IPS-18c (cell line): ENCODE data around the gene LRCH1.

ENCODE experiments used
- H3K4me3 ChIP-seq: 2 replicates; pipeline ENCODE4 v1.7.0; 2013; ENCODE audit warnings: low read depth, mild to moderate bottlenecking, low read length, moderate library complexity; ENCODE audit not compliant: insufficient read depth
- H3K9me3 ChIP-seq: one replicate; pipeline ENCODE4 v1.6.1; 2013; ENCODE audit warnings: mild to moderate bottlenecking, low read length, moderate library complexity; ENCODE audit not compliant: control insufficient read depth, insufficient read depth

LRCH1 gene

DNA sequence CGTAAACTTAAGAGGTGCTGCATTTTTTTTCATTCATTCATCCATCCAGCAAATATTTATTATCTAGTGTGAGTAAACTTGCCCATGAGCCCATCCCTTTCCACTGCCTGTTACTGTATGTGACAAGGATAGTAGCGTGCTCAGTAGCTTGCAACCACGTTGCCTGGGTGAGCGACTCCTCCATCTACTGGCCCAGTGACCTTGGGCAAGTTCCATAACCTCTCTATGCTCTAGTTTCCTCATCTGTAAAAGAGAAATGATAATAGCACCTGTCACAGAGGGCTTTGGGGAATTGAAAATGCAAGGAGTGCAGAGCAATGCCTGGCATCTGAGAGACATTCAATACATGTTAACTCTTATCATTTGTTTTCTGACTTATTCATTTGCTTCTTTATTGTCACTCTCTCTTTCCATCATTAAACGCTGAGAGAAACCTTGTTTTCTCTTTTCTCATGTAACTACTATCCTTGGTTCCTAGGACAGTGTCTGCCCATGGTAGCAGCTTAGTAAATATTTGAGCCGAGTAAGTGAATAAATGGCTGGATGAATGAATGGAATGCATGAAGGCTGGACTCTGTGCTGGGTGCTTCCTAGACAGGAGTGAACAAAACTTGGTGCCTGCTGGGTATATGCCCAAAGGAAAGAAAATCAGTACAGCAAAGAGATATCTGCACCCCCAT is 19.9 kb downstream of the LRCH1 start:
- H3K4me3 ChIP-seq, result no peak overlapping the region

DNA sequence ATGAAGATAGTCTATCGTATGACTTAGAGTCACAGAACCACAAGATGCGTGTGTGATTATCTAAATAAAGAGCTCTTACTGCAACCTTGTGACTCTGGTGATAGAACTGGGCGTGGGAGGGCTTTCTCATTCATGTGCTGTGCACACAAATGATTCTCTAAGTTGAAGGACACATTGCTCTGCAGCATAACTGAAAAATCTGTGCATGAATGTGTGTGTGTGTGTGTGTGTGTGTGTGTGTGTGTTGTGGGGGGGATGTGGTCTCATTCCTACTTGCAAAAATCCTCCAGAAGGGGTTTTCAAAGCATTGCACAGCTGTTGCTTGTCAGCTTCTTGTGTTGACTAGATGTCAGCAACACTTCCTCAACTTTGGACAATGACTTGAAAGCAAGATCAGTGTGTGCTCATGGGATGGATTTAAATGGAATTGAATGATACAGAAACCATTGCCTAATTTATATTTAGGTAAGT is 22.4 kb downstream of the LRCH1 start:
- Histone ChIP-seq H3K9me3 (no peaks in the 10 kb centered on the region), H3K4me3 (no peak overlapping the region)

More for the DNA sequence above, 19.9 kb downstream of the LRCH1 start:
- H3K9me3 ChIP-seq, result no peaks in the 10 kb centered on the region

- no peak overlapping the region for H3K4me3 ChIP-seq
- no peaks in the 10 kb centered on the region for H3K9me3 ChIP-seq
These were observed 22.9 kb downstream of the LRCH1 start for GRCh38 chr13:46575818-46576221.

DNA sequence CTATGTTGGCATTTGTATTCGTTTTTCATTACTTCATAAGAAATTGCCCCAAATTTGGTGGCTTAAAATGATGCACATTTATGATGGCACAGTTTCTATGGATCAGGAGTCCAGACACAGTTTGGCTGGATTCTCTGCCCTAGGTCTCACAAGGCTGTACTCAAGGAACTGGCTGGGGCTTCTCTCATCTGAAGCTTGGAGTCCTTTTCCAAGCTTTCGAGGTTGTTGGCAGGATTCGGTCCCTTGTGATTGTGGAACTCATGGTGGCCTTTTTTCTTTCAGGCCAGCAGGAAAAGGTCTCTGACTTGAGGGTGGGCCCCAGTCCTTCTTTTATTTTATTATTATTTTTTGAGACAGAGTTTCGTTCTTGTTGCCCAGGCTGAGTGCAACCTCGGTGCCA is 23.8 kb downstream of the LRCH1 start:
- Histone ChIP-seq H3K4me3 (no peak overlapping the region), H3K9me3 (no peaks in the 10 kb centered on the region)

GRCh38 chr13:46577696-46578589 is 25.0 kb downstream of the LRCH1 start:
- H3K4me3 ChIP-seq, result no peak overlapping the region
- no peaks in the 10 kb centered on the region for H3K9me3 ChIP-seq

- Histone ChIP-seq H3K9me3 (no peaks in the 10 kb centered on the region), H3K4me3 (no peak overlapping the region)
These were observed 25.6 kb downstream of the LRCH1 start for GRCh38 chr13:46578590-46578975.

DNA sequence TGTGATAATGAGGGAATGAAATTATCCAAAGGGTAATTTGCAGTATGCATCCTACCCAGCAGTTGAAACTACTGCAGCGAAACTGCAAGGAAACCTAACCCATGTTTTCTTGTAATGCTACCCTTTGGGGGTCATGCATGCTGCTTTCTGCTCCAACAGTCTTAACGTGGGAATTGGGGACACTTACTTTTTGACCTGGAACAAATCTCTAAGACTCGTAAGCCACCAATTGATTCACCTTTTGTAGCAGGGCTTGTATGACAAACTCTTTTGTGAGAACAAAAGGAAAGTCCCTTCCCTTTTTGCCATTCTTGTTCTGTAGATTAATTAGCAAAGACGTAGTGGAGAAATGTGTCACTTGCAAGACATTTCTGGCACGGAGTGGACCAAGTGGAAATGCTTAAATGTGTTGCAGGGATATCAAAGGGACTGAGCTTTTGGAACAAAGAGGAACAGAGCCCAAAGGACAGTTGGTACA is 27.4 kb downstream of the LRCH1 start:
- Histone ChIP-seq H3K4me3 (no peak overlapping the region), H3K9me3 (no peaks in the 10 kb centered on the region)

DNA sequence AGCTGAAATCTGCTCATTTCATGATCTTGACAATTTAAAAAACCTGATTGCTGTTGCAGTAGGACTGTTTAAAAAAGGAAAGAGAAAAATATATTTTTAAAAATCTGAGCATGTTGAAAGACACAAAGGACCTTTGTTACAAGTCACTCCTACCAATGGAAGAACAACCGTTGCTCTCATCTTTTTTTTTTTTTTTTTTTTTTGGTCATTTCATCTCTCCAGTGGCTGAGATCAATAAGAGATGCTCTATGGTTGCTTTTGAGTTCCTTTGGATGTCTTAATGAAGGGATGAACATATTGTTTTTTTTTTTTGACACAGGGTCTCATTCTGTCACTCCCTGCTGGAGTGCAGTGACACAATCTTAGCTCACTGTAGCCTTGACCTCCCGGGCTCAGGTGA is 29.2 kb downstream of the LRCH1 start:
- Histone ChIP-seq H3K4me3 (no peak overlapping the region), H3K9me3 (no peaks in the 10 kb centered on the region)

DNA sequence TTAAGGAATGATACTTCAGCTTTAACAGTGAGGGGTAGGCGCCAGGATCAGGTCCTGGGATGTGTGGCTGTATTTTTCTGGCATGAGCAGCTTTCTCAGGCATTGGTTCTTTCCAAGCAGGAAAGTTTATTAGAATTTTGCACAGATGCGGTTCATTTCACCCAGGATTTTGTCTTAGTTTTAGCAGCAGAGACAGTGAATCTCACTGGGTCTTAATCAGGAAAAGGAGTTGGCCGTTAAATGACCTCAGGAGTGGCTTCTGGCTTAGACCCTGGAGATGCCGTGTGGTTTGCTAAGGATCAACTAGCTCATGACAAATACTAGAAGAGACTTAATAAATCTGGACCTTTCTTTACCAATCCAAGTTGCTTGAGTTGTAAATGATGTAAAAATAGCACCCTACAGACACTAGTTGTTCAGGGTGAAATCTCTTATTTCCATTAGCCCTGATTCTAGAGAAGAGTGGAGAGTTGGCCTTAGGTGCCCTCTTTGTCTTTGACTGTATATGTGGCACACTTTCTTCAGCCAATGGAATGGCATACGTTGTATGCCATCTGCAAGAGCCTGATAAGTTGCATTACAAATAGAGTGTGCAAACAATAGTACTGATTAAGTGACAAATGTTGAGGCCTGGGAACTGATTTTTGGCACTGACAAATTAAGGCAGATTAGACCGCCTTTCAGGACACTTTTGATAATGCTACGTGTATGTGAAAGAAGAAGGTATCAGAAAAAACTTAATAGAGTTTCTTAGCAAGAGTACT is 34.0 kb downstream of the LRCH1 start:
- Histone ChIP-seq H3K4me3 (no peak overlapping the region), H3K9me3 (no peaks in the 10 kb centered on the region)

GRCh38 chr13:46587807-46588418 is 34.9 kb downstream of the LRCH1 start:
- Histone ChIP-seq H3K9me3 (no peaks in the 10 kb centered on the region), H3K4me3 (no peak overlapping the region)

DNA sequence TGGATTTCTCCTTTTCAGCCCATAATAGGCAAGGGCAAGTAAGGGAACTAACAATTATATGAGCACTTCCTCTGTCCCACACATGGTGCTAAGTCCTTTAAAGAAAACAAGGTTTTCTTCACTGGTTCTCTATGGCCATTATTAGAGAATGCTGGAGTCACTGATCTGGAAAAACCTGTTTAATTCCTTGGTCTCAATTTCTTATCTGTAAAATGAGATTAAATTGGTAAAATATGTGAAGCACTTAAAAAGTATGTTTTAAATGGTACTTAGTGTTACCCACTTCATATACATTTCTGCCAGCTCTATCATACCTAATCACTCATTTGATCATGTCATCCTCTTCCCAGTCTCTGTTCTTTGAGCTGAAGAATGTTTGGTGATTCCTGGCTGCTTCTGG is 39.4 kb downstream of the LRCH1 start:
- Histone ChIP-seq H3K9me3 (no peaks in the 10 kb centered on the region), H3K4me3 (no peak overlapping the region)

GRCh38 chr13:46593398-46593797 is 40.4 kb downstream of the LRCH1 start:
- Histone ChIP-seq H3K4me3 (no peak overlapping the region), H3K9me3 (no peaks in the 10 kb centered on the region)

GRCh38 chr13:46594374-46595078 is 41.6 kb downstream of the LRCH1 start:
- no peak overlapping the region for H3K4me3 ChIP-seq
- no peaks in the 10 kb centered on the region for H3K9me3 ChIP-seq

DNA sequence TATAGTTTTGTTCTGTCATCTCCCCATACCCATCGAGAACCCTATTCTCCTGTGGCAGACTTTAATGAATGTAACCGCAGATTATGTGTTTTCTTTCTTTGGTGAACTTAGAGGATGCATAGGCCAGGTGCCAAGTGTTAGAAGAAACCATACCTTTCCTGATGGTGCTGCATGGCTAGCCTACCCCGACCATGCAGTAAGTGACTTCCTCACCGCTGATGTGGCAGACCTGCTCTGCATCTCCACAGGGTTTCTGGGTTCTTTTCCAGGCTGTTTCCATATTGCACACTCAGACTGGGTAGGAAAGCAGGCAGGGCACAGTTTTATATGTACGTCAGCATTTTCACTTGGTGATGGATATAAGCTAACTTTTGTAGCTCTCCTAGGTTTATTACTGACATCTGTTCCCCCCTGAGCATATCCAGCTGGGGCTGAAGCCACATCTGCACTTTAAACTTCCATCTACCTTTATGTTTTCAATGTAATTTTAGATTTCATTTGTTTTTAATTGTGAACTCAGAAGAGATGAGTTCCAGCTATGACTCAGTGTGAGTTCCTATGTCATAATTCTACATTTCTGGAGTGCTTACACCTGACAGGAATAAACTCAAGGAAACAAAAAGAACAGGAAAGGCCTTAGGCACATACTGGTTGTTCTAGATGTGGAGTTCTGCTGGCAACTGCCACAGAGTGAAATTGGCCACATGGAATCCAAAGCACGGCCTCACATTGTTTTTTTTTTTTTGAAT is 42.3 kb downstream of the LRCH1 start:
- Histone ChIP-seq H3K4me3 (no peak overlapping the region), H3K9me3 (no peaks in the 10 kb centered on the region)

- H3K4me3 ChIP-seq, result no peak overlapping the region
- H3K9me3 ChIP-seq, result no peaks in the 10 kb centered on the region
These were observed 42.9 kb downstream of the LRCH1 start for GRCh38 chr13:46595885-46596275.

DNA sequence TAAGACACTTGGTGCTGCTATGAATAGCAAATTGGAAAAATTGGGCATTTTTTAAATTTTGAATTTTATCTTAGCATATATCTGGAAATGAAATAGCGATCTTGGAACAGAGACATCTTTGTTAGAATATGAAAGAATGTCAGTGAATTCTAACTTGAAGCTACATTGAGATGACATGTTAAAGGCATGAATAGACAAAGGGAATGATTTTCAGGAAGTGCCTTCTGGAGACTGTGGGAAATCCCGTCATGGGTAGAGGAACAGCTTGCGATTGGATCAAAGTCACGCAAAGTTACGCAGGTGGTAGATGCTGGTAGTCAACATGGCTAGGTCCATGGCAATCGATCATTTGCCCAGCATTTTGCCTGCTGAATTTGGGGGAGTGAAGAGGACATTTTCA is 43.5 kb downstream of the LRCH1 start:
- no peak overlapping the region for H3K4me3 ChIP-seq

More for the DNA sequence above, 43.5 kb downstream of the LRCH1 start:
- no peaks in the 10 kb centered on the region for H3K9me3 ChIP-seq
